Measurements from ENCODE around the gene NCBP1.

- TF ChIP-seq, protein P1, sequence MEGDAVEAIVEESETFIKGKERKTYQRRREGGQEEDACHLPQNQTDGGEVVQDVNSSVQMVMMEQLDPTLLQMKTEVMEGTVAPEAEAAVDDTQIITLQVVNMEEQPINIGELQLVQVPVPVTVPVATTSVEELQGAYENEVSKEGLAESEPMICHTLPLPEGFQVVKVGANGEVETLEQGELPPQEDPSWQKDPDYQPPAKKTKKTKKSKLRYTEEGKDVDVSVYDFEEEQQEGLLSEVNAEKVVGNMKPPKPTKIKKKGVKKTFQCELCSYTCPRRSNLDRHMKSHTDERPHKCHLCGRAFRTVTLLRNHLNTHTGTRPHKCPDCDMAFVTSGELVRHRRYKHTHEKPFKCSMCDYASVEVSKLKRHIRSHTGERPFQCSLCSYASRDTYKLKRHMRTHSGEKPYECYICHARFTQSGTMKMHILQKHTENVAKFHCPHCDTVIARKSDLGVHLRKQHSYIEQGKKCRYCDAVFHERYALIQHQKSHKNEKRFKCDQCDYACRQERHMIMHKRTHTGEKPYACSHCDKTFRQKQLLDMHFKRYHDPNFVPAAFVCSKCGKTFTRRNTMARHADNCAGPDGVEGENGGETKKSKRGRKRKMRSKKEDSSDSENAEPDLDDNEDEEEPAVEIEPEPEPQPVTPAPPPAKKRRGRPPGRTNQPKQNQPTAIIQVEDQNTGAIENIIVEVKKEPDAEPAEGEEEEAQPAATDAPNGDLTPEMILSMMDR (conservative IDR thresholded peaks at IDR 0.05; ENCODE audit: low read depth, low read length) = no peak
- no peak for TF ChIP-seq MXI1 (IDR thresholded peaks at IDR 0.05; ENCODE audit: borderline replicate concordance, low read depth, low read length)
- no peak for TF ChIP-seq NFE2L2 (IDR thresholded peaks at IDR 0.05; ENCODE audit: low read depth, low read length)
- TF ChIP-seq SMC3 (IDR thresholded peaks at IDR 0.05; ENCODE audit: low read depth, low read length) = no peak
- TF ChIP-seq POLR2A (IDR thresholded peaks at IDR 0.05; ENCODE audit: low read depth, low read length) = no peak
- no peak for TF ChIP-seq MAFK (IDR thresholded peaks at IDR 0.05; ENCODE audit: low read depth, low read length)
- no peak for TF ChIP-seq MAZ (IDR thresholded peaks at IDR 0.05; ENCODE audit: borderline replicate concordance, low read depth, low read length)
- TF ChIP-seq USF2 (IDR thresholded peaks at IDR 0.05; ENCODE audit: low read depth, low read length) = no peak
- no peak for TF ChIP-seq RAD21 (IDR thresholded peaks at IDR 0.05; ENCODE audit: low read length)
- TF ChIP-seq RFX5 (IDR thresholded peaks at IDR 0.05; ENCODE audit: low read depth, low read length) = no peak
- no peak for TF ChIP-seq CEBPB (IDR thresholded peaks at IDR 0.05; ENCODE audit: low read depth, low read length)
Observed at GRCh38 chr9:97591535-97591934, 42.1 kb upstream of the NCBP1 start.
